Measurements from ENCODE around the gene CCBE1.

- TF ChIP-seq REST (IDR thresholded peaks at IDR 0.05; ENCODE audit: low read depth) (no peak), YY1 (IDR thresholded peaks at IDR 0.05; ENCODE audit: low read depth) (no peak), TAF1 (IDR thresholded peaks at IDR 0.05; ENCODE audit: low read depth) (no peak), FOXM1 (IDR thresholded peaks at IDR 0.05; ENCODE audit: borderline replicate concordance, low read depth) (no peak), RAD21 (IDR thresholded peaks at IDR 0.05; ENCODE audit: low read depth) (no peak), EP300 (IDR thresholded peaks at IDR 0.05; ENCODE audit: borderline replicate concordance) (no peak), MAX (IDR thresholded peaks at IDR 0.05) (no peak), ZBTB7A (IDR thresholded peaks at IDR 0.05; ENCODE audit: low read depth) (no peak)
Observed at GRCh38 chr18:59613903-59614302, 83.3 kb downstream of the CCBE1 start.

Data from Ishikawa (cell line).